GM12891 (cell line): ENCODE results near the gene SCLT1.

Experiments
- DNase-seq: peaks from one replicate; pipeline ENCODE4 v3.0.0; 2011; ENCODE audit warnings: low spot score; ENCODE audit not compliant: insufficient read length
- FAIRE-seq: peaks from 2 replicates; lab custom pipeline; 2011; peaks lifted over from hg19 to GRCh38; lab: Jason Lieb, UNC
- PAX5 ChIP-seq: IDR thresholded peaks from 2 replicates; pipeline ENCODE4 v1.6.1; 2011; ENCODE audit warnings: low read length, moderate library complexity, mild to moderate bottlenecking; ENCODE audit not compliant: insufficient read depth, severe bottlenecking
- POLR2A ChIP-seq: IDR thresholded peaks from 2 replicates; pipeline ENCODE4 v1.6.1; 2011; ENCODE audit warnings: low read depth, low read length, control low read depth
- POLR2AphosphoS5 ChIP-seq: IDR thresholded peaks from 2 replicates; pipeline ENCODE4 v1.6.1; 2011; ENCODE audit warnings: low read depth, low read length, control low read depth
- POU2F2 ChIP-seq: IDR thresholded peaks from 2 replicates; pipeline ENCODE4 v1.6.1; 2011; ENCODE audit warnings: low read depth, mild to moderate bottlenecking, control low read depth, low read length, moderate library complexity
- SPI1 ChIP-seq: IDR thresholded peaks from 2 replicates; pipeline ENCODE4 v1.6.1; 2011; ENCODE audit warnings: low read depth, low read length, control low read depth
- TAF1 ChIP-seq: IDR thresholded peaks from 2 replicates; pipeline ENCODE4 v1.6.1; 2011; ENCODE audit warnings: low read depth, low read length, control low read depth

The SCLT1 gene

DNA sequence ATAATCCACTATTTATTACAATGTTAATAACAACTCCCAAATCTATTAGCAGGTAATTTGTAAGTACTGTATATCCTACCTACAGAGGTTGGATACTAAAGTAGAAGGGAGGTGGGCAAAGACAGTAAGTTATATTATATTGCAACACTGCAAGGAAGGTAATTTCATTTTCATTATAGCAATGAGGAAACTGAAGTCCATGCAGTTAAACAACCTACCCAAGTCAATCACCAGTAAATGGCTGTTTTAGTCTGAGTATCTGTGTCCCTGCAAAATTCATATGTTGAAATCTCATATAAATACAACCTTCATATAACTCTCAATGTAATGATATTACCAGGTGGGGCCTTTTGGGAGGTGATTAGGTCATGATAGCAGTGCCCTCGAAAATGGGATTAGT is 114.4 kb downstream of the SCLT1 start:
- DNase-seq (no peak), FAIRE-seq (no peak)

DNA sequence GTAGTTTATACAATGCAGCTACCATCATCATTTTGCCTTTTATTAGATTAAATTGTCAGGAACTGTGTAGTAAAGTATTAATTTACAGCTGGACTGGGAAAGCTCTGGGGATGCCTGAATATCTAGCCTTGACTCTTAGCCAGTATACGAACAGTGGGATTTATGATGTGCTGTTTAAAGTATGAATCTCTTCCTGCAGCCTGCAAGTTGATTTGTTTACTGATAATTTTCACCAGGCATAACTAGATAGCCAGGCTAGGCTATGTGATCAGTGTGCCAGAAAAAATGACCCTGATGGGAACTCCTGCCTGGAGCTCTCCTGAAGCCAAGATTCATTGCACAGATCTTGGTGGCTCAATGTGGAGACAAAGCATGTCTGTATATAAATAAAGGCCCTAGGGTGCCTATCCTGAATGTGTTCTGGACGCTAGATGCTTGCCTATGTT is 119.2 kb downstream of the SCLT1 start:
- DNase-seq (no peak), FAIRE-seq (no peak)
- TF ChIP-seq PAX5 = no peak
- no peak for TF ChIP-seq POU2F2
- TF ChIP-seq SPI1 = no peak
- TF ChIP-seq POLR2A = no peak
- no peak for TF ChIP-seq POLR2AphosphoS5
- no peak for TF ChIP-seq TAF1

More for the DNA sequence above, 114.4 kb downstream of the SCLT1 start:
- TF ChIP-seq POLR2AphosphoS5 = no peak
- no peak for TF ChIP-seq TAF1
- no peak for TF ChIP-seq SPI1

DNA sequence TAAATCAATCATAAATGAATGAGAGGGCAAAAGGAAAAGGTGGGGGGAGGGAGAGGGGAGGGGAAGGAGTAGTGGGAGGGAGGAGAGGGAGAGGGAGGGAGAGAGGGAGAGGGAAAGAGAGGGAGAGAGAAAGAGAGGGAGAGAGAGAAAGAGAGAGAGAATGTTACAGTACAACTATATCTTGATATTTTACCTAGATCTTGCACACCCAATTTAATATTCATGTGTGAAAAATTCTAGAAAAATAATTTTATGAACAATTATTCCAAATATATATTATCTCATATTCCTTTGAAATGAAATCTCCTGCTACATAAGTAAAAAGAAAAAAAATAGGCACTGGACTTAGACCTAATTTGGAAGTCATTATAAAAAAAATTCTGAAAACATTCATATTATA is 120.0 kb downstream of the SCLT1 start:
- FAIRE-seq (no peak), DNase-seq (no peak)
- TF ChIP-seq PAX5 (no peak), SPI1 (no peak), POLR2A (no peak), POU2F2 (no peak), POLR2AphosphoS5 (no peak), TAF1 (no peak)

DNA sequence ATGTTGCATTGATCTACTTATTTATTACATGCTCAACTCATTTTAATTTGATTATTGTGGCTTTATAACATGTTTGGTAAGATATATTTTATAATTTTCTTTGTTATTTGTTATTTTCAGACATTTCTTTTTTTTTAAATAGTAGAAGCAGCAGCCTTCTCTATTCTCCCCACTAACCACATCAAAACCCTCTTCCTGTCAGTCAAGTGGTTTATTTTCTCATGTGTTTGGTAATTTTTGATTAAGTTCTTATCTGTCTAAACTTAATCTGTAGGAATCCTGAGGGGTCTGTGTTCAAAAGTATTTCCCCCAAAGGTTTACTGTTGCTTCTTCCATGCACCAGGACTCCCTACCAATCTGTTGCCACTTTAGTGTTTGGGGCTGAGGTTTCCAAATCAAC is 131.9 kb downstream of the SCLT1 start:
- DNase-seq = no peak
- FAIRE-seq = no peak
- no peak for TF ChIP-seq PAX5
- no peak for TF ChIP-seq POLR2AphosphoS5
- TF ChIP-seq POU2F2 = no peak
- no peak for TF ChIP-seq SPI1
- no peak for TF ChIP-seq POLR2A
- TF ChIP-seq TAF1 = no peak

DNA sequence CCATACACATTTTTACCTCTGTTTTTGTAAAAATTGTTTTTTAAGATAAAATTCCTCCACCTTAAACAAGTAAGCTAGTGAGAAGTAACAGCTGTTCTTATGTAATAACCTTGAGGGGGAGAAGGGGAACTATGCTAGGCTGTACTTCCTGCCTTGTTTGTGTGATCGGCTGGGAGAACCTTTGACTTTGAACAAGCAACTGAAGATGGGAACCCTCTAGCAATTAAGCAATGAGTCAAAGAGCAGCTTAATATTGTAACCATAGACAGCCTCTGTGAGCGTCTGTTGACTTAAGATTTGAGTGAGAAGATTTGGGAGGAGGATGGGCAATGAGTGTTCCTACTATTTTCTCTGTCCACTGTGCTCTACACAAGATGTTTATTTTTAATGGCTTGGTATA is 135.1 kb downstream of the SCLT1 start:
- TF ChIP-seq SPI1 = no peak
- TF ChIP-seq TAF1 = no peak
- no peak for TF ChIP-seq POLR2A
- no peak for TF ChIP-seq POU2F2
- TF ChIP-seq POLR2AphosphoS5 = no peak
- no peak for TF ChIP-seq PAX5
- FAIRE-seq = no peak
- no peak for DNase-seq

DNA sequence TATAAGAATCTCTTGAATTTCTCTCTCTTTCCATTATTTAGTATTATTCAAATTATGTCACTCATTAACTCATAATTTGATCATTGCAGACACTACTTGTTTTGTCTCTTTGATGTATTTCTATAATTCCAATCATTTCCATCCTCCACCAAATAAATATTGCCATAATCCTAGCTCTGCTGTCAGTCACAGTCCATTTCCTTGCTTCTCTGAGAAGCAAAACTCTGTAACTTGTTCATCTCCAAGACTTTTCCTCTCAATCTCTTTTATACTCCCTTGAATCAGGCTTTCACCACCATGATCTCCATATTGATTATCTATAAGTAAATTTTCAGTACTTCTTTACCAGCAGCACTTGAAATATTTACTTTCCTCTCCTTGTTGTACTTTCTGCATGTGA is 135.9 kb downstream of the SCLT1 start:
- TF ChIP-seq POLR2A (no peak), TAF1 (no peak), SPI1 (no peak), PAX5 (no peak), POU2F2 (no peak), POLR2AphosphoS5 (no peak)
- no peak for FAIRE-seq
- DNase-seq = no peak

DNA sequence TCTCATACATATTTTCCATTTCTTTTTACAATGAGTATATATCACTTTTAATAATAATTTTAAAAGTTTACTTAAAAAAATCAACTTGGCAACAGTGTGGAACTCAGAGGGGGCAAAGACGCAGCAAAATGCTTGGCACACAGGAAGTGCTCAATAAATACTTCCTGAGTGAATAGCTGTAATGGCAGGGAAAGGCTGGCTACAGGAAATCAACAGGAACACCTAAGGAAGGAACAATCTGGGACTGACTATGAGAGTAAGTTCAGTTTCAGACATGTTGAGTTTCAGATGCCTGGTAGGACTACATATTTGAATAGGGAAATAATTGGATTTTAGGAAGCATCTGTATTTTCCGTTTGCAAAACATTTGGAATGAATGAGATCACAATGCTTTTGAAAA is 137.6 kb downstream of the SCLT1 start:
- FAIRE-seq = no peak
- DNase-seq = no peak
- no peak for TF ChIP-seq POLR2AphosphoS5

DNA sequence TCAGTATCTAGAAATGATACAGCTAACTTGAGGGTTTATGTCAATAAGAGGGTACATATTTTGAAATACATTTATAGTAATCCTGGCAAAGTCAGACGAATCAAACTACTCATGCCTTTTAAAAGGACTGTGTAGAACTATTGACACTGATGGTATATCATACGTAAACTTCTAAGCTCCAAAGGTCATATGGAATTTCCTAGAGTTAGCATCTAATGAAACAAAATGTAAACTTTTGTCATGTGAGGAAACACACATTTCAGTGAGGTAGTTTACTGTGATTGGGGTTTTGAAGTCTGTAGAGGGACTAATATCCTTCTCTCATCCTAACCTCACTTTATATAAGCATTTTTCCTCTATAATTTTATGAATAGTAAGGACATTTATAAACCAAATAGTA is 138.4 kb downstream of the SCLT1 start:
- no peak for FAIRE-seq
- TF ChIP-seq POU2F2 (no peak), PAX5 (no peak), POLR2AphosphoS5 (no peak), SPI1 (no peak), TAF1 (no peak), POLR2A (no peak)

DNA sequence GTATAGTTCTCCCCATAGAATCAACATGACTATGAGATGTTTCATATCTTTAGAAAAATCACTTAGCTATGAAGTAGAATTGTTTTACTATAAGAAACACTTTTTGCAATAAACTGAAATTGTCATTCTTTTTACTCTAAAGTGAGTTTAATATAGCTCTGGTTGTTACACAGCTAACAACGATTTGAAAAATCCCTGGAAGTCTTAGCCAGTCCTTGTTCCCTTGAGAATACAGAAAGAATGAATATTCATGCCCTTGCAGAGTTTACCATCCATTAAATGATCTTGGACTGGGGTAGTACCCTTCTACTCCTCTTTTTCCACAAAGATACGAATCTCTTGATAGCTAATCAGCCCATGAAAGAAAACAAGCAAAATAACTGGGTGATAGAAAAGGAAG is 142.0 kb downstream of the SCLT1 start:
- TF ChIP-seq POLR2A (no peak), PAX5 (no peak), POU2F2 (no peak), SPI1 (no peak), TAF1 (no peak), POLR2AphosphoS5 (no peak)
- no peak for DNase-seq
- FAIRE-seq = no peak

More for the DNA sequence above, 138.4 kb downstream of the SCLT1 start:
- DNase-seq = no peak

DNA sequence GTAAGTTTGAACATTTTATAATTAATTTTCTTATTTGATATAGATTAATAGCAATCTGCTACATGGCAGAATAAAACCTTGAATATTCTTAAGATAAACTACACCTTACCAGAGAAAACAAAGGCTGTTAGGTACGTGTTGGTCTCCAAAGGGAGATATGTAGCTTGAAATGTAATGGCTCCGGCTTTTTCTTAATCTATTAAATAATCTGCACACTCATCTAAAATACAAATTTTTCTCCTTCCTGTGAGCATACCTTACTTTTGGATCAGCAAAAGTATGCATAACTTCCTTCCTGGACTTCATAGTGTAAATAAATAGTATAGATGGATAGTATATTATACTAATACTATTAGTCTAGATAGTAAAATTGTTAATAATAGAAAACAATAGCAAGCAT is 142.5 kb downstream of the SCLT1 start:
- FAIRE-seq (no peak), DNase-seq (no peak)
- TF ChIP-seq POU2F2 (no peak), PAX5 (no peak), TAF1 (no peak), SPI1 (no peak), POLR2A (no peak), POLR2AphosphoS5 (no peak)

DNA sequence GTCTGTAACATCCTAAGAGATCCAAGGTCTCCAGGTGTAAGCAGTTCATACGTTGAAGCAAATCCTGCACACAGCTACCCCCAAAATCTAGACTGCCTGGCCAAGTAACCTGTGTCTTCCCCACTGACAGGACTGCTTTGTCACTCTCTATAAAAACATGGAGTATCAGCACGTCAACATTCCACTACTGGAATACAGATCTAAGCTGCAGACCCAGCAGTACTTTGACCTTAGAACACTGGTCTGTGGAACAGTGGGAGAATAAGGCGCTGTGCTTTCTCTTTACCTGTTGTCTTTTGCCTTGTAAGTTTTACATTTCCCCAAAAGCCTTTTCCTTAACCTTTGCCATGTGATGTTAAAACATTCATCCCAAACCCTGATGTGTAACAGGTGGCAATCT is 146.4 kb downstream of the SCLT1 start:
- TF ChIP-seq POLR2AphosphoS5 (no peak), TAF1 (no peak), POLR2A (no peak), POU2F2 (no peak), SPI1 (no peak), PAX5 (no peak)

More for the DNA sequence above, 146.4 kb downstream of the SCLT1 start:
- DNase-seq (no peak), FAIRE-seq (no peak)
